ENCODE results near the gene CPA1. TPM values are rescaled to one million over a fixed set of nuclear protein-coding genes. Genes with fewer than 3 reads are reported as not detected.

The CPA1 gene
- total and polyA plus RNA-seq, 2 of the 4 experiments (the other 2 are of a cell fraction) = not detected

GRCh38 chr7:130426564-130426963, 46.3 kb downstream of the CPA1 start:
- no peak overlapping the region for H3K9ac ChIP-seq (ENCODE audit: low read depth, low read length)
- no CpG with 5 or more reads among the region's 4 CpGs for WGBS, 2 experiments (ENCODE audit: extremely low coverage in 2 of 2, insufficient read length in 1 of 2)
- H2BK120ac ChIP-seq (ENCODE audit: low read depth, low read length) = no peak overlapping the region
- POLR2A ChIA-PET (ENCODE audit: unreplicated experiment) = no interaction called here
- no peaks in the 10 kb centered on the region for H3K36me3 ChIP-seq (ENCODE audit: control insufficient read depth, insufficient read depth, low read length)
- H2AK5ac ChIP-seq (ENCODE audit: low read depth, low read length) = no peak overlapping the region
- in situ Hi-C loops (cut with MboI; ENCODE audit: low sequenced_read_pairs) (no loop called here), dilution Hi-C loops (cut with HindIII; ENCODE audit: low sequenced_read_pairs, unreplicated experiment) (no loop called here), intact Hi-C loops (cut with micrococcal nuclease) (no loop called here)
- H2BK5ac ChIP-seq (ENCODE audit: low read depth, low read length, poor library complexity, severe bottlenecking) = no peak overlapping the region
- H3K9me3 ChIP-seq (ENCODE audit: control insufficient read depth, insufficient read depth, low read length) = no peaks in the 10 kb centered on the region
- BruUV-seq (replicated peaks) = no TSS peak
- no peak overlapping the region for H3K4ac ChIP-seq (ENCODE audit: low read depth, low read length)
- no peak overlapping the region for H2AK9ac ChIP-seq (replicated peaks; ENCODE audit: low read depth, low read length, poor library complexity)
- no peak overlapping the region for H2AFZ ChIP-seq (replicated peaks; ENCODE audit: low read length, poor library complexity)
- no peaks in the 10 kb centered on the region for H4K20me1 ChIP-seq (ENCODE audit: insufficient read depth, low read length)
- H3K9me1 ChIP-seq (ENCODE audit: insufficient read depth, low read length) = peaks cover 9% of the 10 kb centered on the region
- no peak overlapping the region for H3K23ac ChIP-seq (ENCODE audit: low read depth, low read length)
- no peak for DNase-seq
- ATAC-seq (ENCODE audit: low read depth) = no peak
- no peak overlapping the region for H4K8ac ChIP-seq (ENCODE audit: low read depth in 2 of 2, low read length in 2 of 2)
- no peak overlapping the region for H2BK15ac ChIP-seq (ENCODE audit: low read depth, low read length)
- H2BK20ac ChIP-seq (ENCODE audit: low read depth, low read length) = no peak overlapping the region
- no peak overlapping the region for H3K14ac ChIP-seq (replicated peaks; ENCODE audit: low read depth, low read length)
- no peak overlapping the region for H3K4me2 ChIP-seq (ENCODE audit: low read depth, low read length)
- H4K91ac ChIP-seq (ENCODE audit: insufficient read depth, low read depth, low read length) = no peak overlapping the region
- H3K18ac ChIP-seq (ENCODE audit: low read depth, low read length) = no peak overlapping the region
- no peak overlapping the region for H3K27ac ChIP-seq (ENCODE audit: insufficient read depth, low read length)
- no peak overlapping the region for H4K5ac ChIP-seq (ENCODE audit: low read depth, low read length)
- CTCF ChIA-PET = no interaction called here
- no peak overlapping the region for H3K4me3 ChIP-seq (ENCODE audit: insufficient read depth, low read depth, low read length)
- H3K79me1 ChIP-seq (ENCODE audit: low read depth in 1 of 2, low read length in 2 of 2) = peaks cover 0 to 20% of the 10 kb centered on the region in 2 experiments; a peak in 3 of 4 replicates
- H3K4me1 ChIP-seq (ENCODE audit: control insufficient read depth, insufficient read depth, low read length) = peaks cover 8% of the 10 kb centered on the region
- H3K27me3 ChIP-seq (ENCODE audit: control insufficient read depth, insufficient read depth, low read length) = no peaks in the 10 kb centered on the region
- no peak for TF ChIP-seq MAFK (IDR thresholded peaks at IDR 0.05; ENCODE audit: low read depth, low read length)
- no peak for TF ChIP-seq MAZ (IDR thresholded peaks at IDR 0.05; ENCODE audit: borderline replicate concordance, low read depth, low read length)
- TF ChIP-seq MXI1 (IDR thresholded peaks at IDR 0.05; ENCODE audit: borderline replicate concordance, low read depth, low read length) = no peak
- TF ChIP-seq CHD1 (IDR thresholded peaks at IDR 0.05; ENCODE audit: low read depth, low read length) = no peak
- no peak for TF ChIP-seq RFX5 (IDR thresholded peaks at IDR 0.05; ENCODE audit: low read depth, low read length)
- TF ChIP-seq SMC3 (IDR thresholded peaks at IDR 0.05; ENCODE audit: low read depth, low read length) = no peak
- no peak for TF ChIP-seq RAD21 (IDR thresholded peaks at IDR 0.05; ENCODE audit: low read length)
- TF ChIP-seq ELK1 (IDR thresholded peaks at IDR 0.05; ENCODE audit: borderline replicate concordance, low read depth, low read length) = no peak
- TF ChIP-seq POLR2A (IDR thresholded peaks at IDR 0.05; ENCODE audit: low read depth, low read length) = no peak
- TF ChIP-seq CEBPB (IDR thresholded peaks at IDR 0.05; ENCODE audit: low read depth, low read length) = no peak
- TF ChIP-seq CTCF (conservative IDR thresholded peaks at IDR 0.05; ENCODE audit: low read depth, low read length) = no peak
- no peak for TF ChIP-seq NFE2L2 (IDR thresholded peaks at IDR 0.05; ENCODE audit: low read depth, low read length)
- no peak for TF ChIP-seq BHLHE40 (IDR thresholded peaks at IDR 0.05; ENCODE audit: low read depth, low read length)
- no peak for TF ChIP-seq FOS (IDR thresholded peaks at IDR 0.05; ENCODE audit: low read depth, low read length)
- TF ChIP-seq RCOR1 (IDR thresholded peaks at IDR 0.05; ENCODE audit: insufficient replicate concordance, low read length) = no peak
- TF ChIP-seq USF2 (IDR thresholded peaks at IDR 0.05; ENCODE audit: low read depth, low read length) = no peak
- H3K56ac ChIP-seq (ENCODE audit: extremely low read depth, insufficient read depth, low read length) = no peak overlapping the region

Measured in IMR-90 (cell line).